ENCODE measurements around the gene CDC42BPB.

Gene CDC42BPB

DNA sequence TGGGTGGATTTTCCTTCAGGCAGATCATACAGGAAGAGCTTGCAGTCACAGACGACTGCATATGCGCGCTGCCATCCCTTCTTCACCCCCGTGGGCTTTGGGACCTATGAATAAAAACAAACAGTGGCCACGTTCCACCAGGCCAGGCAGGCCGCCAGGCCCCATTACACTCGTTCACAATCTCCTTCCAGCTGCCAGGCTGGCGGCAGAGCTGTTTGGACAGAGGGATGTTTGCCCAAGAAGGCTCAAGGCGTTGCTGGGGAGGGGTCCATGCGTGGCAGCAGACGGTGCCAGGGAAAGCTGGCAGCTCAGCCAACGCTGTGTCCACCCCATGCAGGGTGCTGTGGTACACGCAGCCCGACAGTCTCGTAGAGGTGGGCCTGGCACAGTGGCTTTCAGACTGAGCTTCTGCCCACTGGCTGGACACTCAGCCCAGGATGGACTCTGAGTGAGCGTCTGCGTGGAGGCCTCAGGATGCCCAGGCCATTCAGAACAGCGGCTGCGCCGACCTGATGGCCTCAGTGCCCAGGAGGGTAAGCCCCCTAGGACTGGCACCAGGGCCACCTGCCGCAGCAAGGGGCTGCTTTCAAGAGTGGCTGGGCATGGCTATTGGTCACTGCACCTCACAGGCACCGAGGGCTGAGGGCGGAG is 107.4 kb downstream of the CDC42BPB start:
- peaks cover 84% of the 10 kb centered on the region for H3K36me3 ChIP-seq (replicated peaks)
- no peak overlapping the region for H3K4me3 ChIP-seq (ENCODE audit: low read depth, low read length)
- DNase-seq, result no peak
- no peak for TF ChIP-seq CTCF (IDR thresholded peaks at IDR 0.05; ENCODE audit: low read depth, low read length, missing control alignments)
- no peak overlapping the region for H3K27ac ChIP-seq
- in situ Hi-C loops (cut with HindIII; ENCODE audit: low pct_ligation_motif_present, low sequenced_read_pairs), result no loop called here
- H3K27me3 ChIP-seq (replicated peaks), result no peaks in the 10 kb centered on the region

GRCh38 chr14:102949062-102949800 is 108.1 kb downstream of the CDC42BPB start:
- Histone ChIP-seq H3K27ac (no peak overlapping the region), H3K27me3 (replicated peaks) (no peaks in the 10 kb centered on the region), H3K4me3 (ENCODE audit: low read depth, low read length) (no peak overlapping the region), H3K36me3 (replicated peaks) (peaks cover 84% of the 10 kb centered on the region)
- TF ChIP-seq CTCF (IDR thresholded peaks at IDR 0.05; ENCODE audit: low read depth, low read length, missing control alignments), result no peak
- in situ Hi-C loops (cut with HindIII; ENCODE audit: low pct_ligation_motif_present, low sequenced_read_pairs), result no loop called here
- DNase-seq, result peak; percentile 22

GRCh38 chr14:102948698-102949061 is 108.7 kb downstream of the CDC42BPB start:
- in situ Hi-C loops (cut with HindIII; ENCODE audit: low pct_ligation_motif_present, low sequenced_read_pairs), result no loop called here
- Histone ChIP-seq H3K36me3 (replicated peaks) (peaks cover 84% of the 10 kb centered on the region), H3K27ac (no peak overlapping the region), H3K27me3 (replicated peaks) (no peaks in the 10 kb centered on the region), H3K4me3 (ENCODE audit: low read depth, low read length) (no peak overlapping the region)
- TF ChIP-seq CTCF (IDR thresholded peaks at IDR 0.05; ENCODE audit: low read depth, low read length, missing control alignments), result no peak
- no peak for DNase-seq

DNA sequence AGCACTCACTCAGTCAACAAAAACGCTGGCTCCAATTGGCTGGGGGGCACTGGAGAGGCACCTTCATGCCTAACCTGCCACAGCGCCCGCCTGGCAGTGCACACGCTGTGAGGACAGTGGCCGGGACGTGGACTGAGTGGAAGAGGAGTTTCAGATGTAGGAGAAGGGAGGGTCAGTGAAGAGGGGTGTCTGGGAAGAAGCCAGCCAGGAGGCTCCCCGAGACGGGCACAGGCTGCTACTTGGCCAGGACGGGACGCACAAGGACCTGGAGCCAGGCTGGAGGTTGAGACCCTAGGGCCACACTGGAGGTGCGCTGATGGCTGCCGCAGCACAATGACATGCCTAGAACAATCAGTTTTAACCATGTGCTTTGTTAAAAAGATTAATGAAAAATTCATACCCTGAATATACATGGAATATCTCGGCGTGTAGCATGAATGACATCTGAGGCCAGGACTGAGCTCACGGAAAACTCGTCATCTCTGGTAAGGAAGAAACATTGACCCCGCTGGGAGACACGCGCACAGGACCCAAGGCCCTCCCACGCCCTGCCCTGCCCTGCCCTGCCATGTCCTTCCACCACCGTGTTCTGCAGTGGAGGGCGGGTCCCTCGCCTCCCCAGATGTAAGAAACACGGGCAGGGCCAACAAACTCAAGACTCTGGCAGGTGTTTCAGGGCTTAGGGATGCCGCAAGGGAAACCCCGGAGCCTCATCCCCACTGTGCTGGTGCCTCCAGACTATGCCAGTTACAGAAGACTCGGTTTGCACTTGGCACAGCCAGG is 109.8 kb downstream of the CDC42BPB start:
- Histone ChIP-seq H3K27me3 (replicated peaks) (no peaks in the 10 kb centered on the region), H3K36me3 (replicated peaks) (peaks cover 84% of the 10 kb centered on the region), H3K27ac (no peak overlapping the region), H3K4me3 (ENCODE audit: low read depth, low read length) (no peak overlapping the region)
- DNase-seq, result no peak
- TF ChIP-seq CTCF (IDR thresholded peaks at IDR 0.05; ENCODE audit: low read depth, low read length, missing control alignments), result no peak
- in situ Hi-C loops (cut with HindIII; ENCODE audit: low pct_ligation_motif_present, low sequenced_read_pairs), result no loop called here

- in situ Hi-C loops (cut with HindIII; ENCODE audit: low pct_ligation_motif_present, low sequenced_read_pairs), result no loop called here
- DNase-seq, result no peak
- Histone ChIP-seq H3K4me3 (ENCODE audit: low read depth, low read length) (no peak overlapping the region), H3K36me3 (replicated peaks) (peaks cover 91% of the 10 kb centered on the region), H3K27ac (no peak overlapping the region), H3K27me3 (replicated peaks) (no peaks in the 10 kb centered on the region)
- TF ChIP-seq CTCF (IDR thresholded peaks at IDR 0.05; ENCODE audit: low read depth, low read length, missing control alignments), result no peak
Measured at GRCh38 chr14:102945346-102946130, 111.8 kb downstream of the CDC42BPB start.
